ENCODE data around the gene FBXW5. TPM values are rescaled to one million over a fixed set of nuclear protein-coding genes. Genes with fewer than 3 reads are reported as not detected.
A peak's percentile ranks its signal among the peaks of the same experiment; 100 is the strongest.

The FBXW5 gene
- total and polyA plus RNA-seq, 10 of the 15 experiments (the other 5 are each of a cell fraction or from before 2014, with no cell fraction given): 0.21 to 97.3 (median 44.5) TPM

GRCh38 chr9:136992819-136993369 lies 48.4 kb upstream of the FBXW5 start (continued):
- peak; percentile 23; the same call in 1 of the 2 replicates for TF ChIP-seq REST (IDR thresholded peaks at IDR 0.05; ENCODE audit: low read depth, low read length)
- TF ChIP-seq ZBED1 (IDR thresholded peaks at IDR 0.05; ENCODE audit: borderline replicate concordance): no peak
- no peak for TF ChIP-seq SREBF1 (IDR thresholded peaks at IDR 0.05; ENCODE audit: low read length)
- TF ChIP-seq NFXL1 (IDR thresholded peaks at IDR 0.05; ENCODE audit: borderline replicate concordance): peak; percentile 91

- Histone ChIP-seq H3K4me1 (ENCODE audit: control insufficient read depth, insufficient read depth, low read length) (peaks cover 20% of the 10 kb centered on the region), H3K4me2 (ENCODE audit: control insufficient read depth, insufficient read depth) (peak within 1 kb of the TSS; percentile 99), H3K36me3 (ENCODE audit: control insufficient read depth in 2 of 2, insufficient read depth in 2 of 2, low read length in 1 of 2) (no peaks in the 10 kb centered on the region), H3K79me2 (ENCODE audit: control insufficient read depth, insufficient read depth, low read length) (no peaks in the 10 kb centered on the region; the same call in 1 of the 2 replicates), H2AFZ (ENCODE audit: control insufficient read depth, low read depth, low read length) (peak within 1 kb of the TSS; percentile 92), H4K20me1 (ENCODE audit: control insufficient read depth, insufficient read depth) (no peaks in the 10 kb centered on the region), H3K9ac (ENCODE audit: control insufficient read depth, insufficient read depth, low read length) (peak within 1 kb of the TSS; percentile 66), H3K4me3 (peak within 1 kb of the TSS; percentile 73), H3K27me3 (replicated peaks in 1 of 2; ENCODE audit: control insufficient read depth in 2 of 2, insufficient read depth in 2 of 2, low read length in 1 of 2) (peaks cover 2 to 4% of the 10 kb centered on the region in 2 experiments; a peak in 3 of 4 replicates), H3K9me3 (replicated peaks; ENCODE audit: control insufficient read depth, insufficient read depth, low read length) (no peaks in the 10 kb centered on the region; the same call in 2 of the 3 replicates), H3K27ac (ENCODE audit: control insufficient read depth, insufficient read depth) (peak within 1 kb of the TSS; percentile 63)
- BruUV-seq (replicated peaks): TSS peak; percentile 93
- in situ Hi-C loops (cut with MboI): no loop called here
- DNase-seq (ENCODE audit: low read depth, low spot score) (no peak), ATAC-seq (peak; percentile 94), FAIRE-seq (no peak)
- intact Hi-C loops (cut with micrococcal nuclease; ENCODE audit: unreplicated experiment): loop anchor here (1.0 kb wide), 1 partner anchor 48 kb away; the partner anchor contains the start of gene FBXW5
- 2% methylated on average over 49 of the region's 92 CpGs for WGBS (ENCODE audit: insufficient coverage, insufficient replicate concordance, low lambda C conversion rate, missing lambda C conversion rate)
- SMC1A ChIA-PET (ENCODE audit: uncharacterized antibody, unreplicated experiment): interaction anchor here (0.8 to 1.1 kb wide), 3 partner anchors 27 to 44 kb away, joined by 3 to 4 read pairs (median 4); no protein-coding TSS in a partner anchor
- RAD21 ChIA-PET (ENCODE audit: unreplicated experiment): interaction anchor here (1.3 to 1.7 kb wide), 2 partner anchors 45 to 226 kb away, joined by 3 to 8 read pairs; no protein-coding TSS in a partner anchor
- POLR2A ChIA-PET: interaction anchor here (0.9 to 1.5 kb wide), 6 partner anchors 8 to 249 kb away, joined by 3 to 5 read pairs (median 4); partner anchors contain the start of gene TUBB4B
- CTCF ChIA-PET: interaction anchor here (0.6 to 3.3 kb wide), 11 partner anchors 8 to 205 kb away, joined by 3 to 17 read pairs (median 4); no protein-coding TSS in a partner anchor
- TF ChIP-seq SUPT20H (IDR thresholded peaks at IDR 0.05; ENCODE audit: borderline replicate concordance, control insufficient read depth, low read depth, low read length) (no peak), WRNIP1 (IDR thresholded peaks at IDR 0.05; ENCODE audit: borderline replicate concordance, low read depth, low read length) (no peak), E2F4 (IDR thresholded peaks at IDR 0.05; ENCODE audit: low read depth, low read length) (no peak), BCL11A (IDR thresholded peaks at IDR 0.05; ENCODE audit: low read depth, low read length) (no peak), DPF2 (IDR thresholded peaks at IDR 0.05) (peak; percentile 74; the same call in 1 of the 2 replicates), EED (IDR thresholded peaks at IDR 0.05; ENCODE audit: low read depth) (no peak), JUNB (IDR thresholded peaks at IDR 0.05) (no peak), SMC3 (IDR thresholded peaks at IDR 0.05; ENCODE audit: borderline replicate concordance, low read length) (no peak), PBX3 (IDR thresholded peaks at IDR 0.05; ENCODE audit: insufficient replicate concordance, low read depth, low read length) (no peak), TCF12 (IDR thresholded peaks at IDR 0.05; ENCODE audit: low read depth, low read length) (no peak), TAF1 (IDR thresholded peaks at IDR 0.05; ENCODE audit: borderline replicate concordance, low read depth, low read length) (no peak), CHD4 (IDR thresholded peaks at IDR 0.05) (no peak)
These were observed 47.7 kb upstream of the FBXW5 start, which contains the start of gene PAXX for GRCh38 chr9:136991993-136992818. TSS of gene PAXX (plus strand) at chr9:136992422. CDS start at chr9:136992444, 22 bp downstream.
